Common myeloid progenitor, CD34-positive (primary cell): ENCODE data around the gene TNS1.

Experiments
- CTCF ChIA-PET: fragments of 350-600 bp; sonication (Branson Sonifier 250); formaldehyde crosslinking; loops from one replicate; lab custom pipeline; 2021; ENCODE audit warnings: antibody characterized with exemption; lab: Charles Lee
- POLR2A ChIA-PET: fragments of 350-600 bp; sonication (Branson Sonifier 250); formaldehyde crosslinking; loops from one replicate; lab custom pipeline; 2021; ENCODE audit warnings: antibody characterized with exemption; lab: Charles Lee
- DNase-seq, 3 donors: peaks; one replicate each; pipeline versions ENCODE4 v3.0.0 to v3.0.0-alpha.2; 2013
- H3K27ac ChIP-seq, 2 experiments: 1 replicate in 1 of 2; 2 replicates in 1 of 2; pipeline ENCODE4 v1.7.0; 2013; ENCODE audit warnings: inconsistent platforms in 2 of 2, low read length in 2 of 2, mild to moderate bottlenecking in 2 of 2, low read depth in 1 of 2, moderate library complexity in 1 of 2; ENCODE audit not compliant: severe bottlenecking in 2 of 2, insufficient read depth in 1 of 2, poor library complexity in 1 of 2
- H3K27me3 ChIP-seq, 5 experiments: replicated peaks in 2 of 5; 1 replicate in 3 of 5; 2 replicates in 2 of 5; pipeline versions ENCODE4 v1.6.1 to v1.7.0; 2013; ENCODE audit warnings: low read length in 4 of 5, mild to moderate bottlenecking in 2 of 5, moderate library complexity in 2 of 5, inconsistent platforms in 1 of 5; ENCODE audit not compliant: insufficient read depth in 5 of 5, control insufficient read depth in 4 of 5
- H3K36me3 ChIP-seq, 4 experiments: 1 replicate in 2 of 4; 2 replicates in 2 of 4; pipeline versions ENCODE4 v1.6.1 to v1.7.0; 2013; ENCODE audit warnings: low read length in 3 of 4, control low read depth in 1 of 4, mild to moderate bottlenecking in 1 of 4; ENCODE audit not compliant: control insufficient read depth in 4 of 4, insufficient read depth in 4 of 4
- H3K4me1 ChIP-seq, 4 experiments: 1 replicate in 3 of 4; 2 replicates in 1 of 4; pipeline versions ENCODE4 v1.6.1 to v1.7.1; 2013; ENCODE audit warnings: low read length in 3 of 4, mild to moderate bottlenecking in 3 of 4, control low read depth in 1 of 4, inconsistent platforms in 1 of 4, moderate library complexity in 1 of 4; ENCODE audit not compliant: control insufficient read depth in 4 of 4, insufficient read depth in 4 of 4; ENCODE audit errors: control extremely low read depth in 1 of 4
- H3K4me3 ChIP-seq, 7 experiments: 1 replicate in 4 of 7; 2 replicates in 3 of 7; pipeline versions ENCODE4 v1.5.1 to v1.7.0; 2013; ENCODE audit warnings: mild to moderate bottlenecking in 7 of 7, low read length in 6 of 7, moderate library complexity in 6 of 7, inconsistent platforms in 2 of 7, low read depth in 2 of 7, control low read depth in 1 of 7; ENCODE audit not compliant: insufficient read depth in 4 of 7, control insufficient read depth in 1 of 7; ENCODE audit errors: extremely low read depth in 1 of 7
- H3K9me3 ChIP-seq, 5 experiments: 1 replicate in 4 of 5; 2 replicates in 1 of 5; pipeline versions ENCODE4 v1.6.1 to v1.7.1; 2013; ENCODE audit warnings: low read length in 4 of 5, mild to moderate bottlenecking in 2 of 5, inconsistent platforms in 1 of 5, low read depth in 1 of 5, moderate library complexity in 1 of 5; ENCODE audit not compliant: control insufficient read depth in 4 of 5, insufficient read depth in 2 of 5; ENCODE audit errors: control extremely low read depth in 1 of 5
- WGBS: methylation state at CpG from one replicate; pipeline ENCODE4 v1.1.5; 2013; ENCODE audit not compliant: insufficient coverage; 5-methylcytosine and 5-hydroxymethylcytosine counted together

TNS1 gene

DNA sequence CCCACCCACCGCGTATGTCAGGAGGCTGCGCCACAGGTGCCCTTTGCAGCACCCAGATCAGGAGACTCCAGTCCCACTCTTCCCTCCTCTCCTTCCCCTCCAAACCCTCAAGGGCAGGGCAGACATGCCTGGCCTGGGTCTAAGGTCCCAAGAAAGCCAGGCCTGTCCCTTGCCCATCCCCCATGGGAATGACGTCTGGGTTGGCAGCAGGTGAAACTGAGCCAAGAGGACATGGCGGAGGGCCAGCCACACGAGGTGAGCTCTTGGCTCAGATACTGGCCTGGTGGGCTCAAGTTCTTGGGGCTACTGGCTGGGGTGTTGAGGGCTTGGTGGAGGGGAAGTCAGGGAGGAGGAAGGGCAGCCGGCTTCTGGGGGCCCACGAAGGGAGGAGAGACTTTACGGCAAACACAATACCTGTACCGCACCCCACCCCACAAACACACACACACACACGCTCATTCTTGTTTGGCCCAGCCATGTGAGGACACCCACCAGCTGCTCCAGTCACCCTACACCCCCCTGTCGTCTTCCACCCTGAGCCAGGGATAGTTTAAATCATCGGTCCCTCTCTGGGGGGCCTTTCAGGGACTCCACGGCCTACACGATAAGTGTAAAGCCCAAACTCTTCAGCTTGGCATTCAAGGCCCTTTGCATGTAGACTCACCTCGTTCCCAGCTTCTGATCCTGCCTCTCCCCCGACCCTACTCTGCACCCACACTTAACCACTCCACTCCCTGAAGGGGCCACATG is 24.1 kb upstream of the TNS1 start:
- no peak overlapping the region for H3K27ac ChIP-seq
- H3K27me3 ChIP-seq, result no peaks in the 10 kb centered on the region
- H3K4me1 ChIP-seq, result peaks cover 0 to 6% (median 0%) of the 10 kb centered on the region in 4 experiments
- CTCF ChIA-PET, result interaction anchor here (0.9 to 2.0 kb wide), 3 partner anchors 14 to 24 kb away, joined by 3 to 8 read pairs (median 4); no protein-coding TSS in a partner anchor
- 87% methylated on average over 10 of the region's 17 CpGs for WGBS
- H3K9me3 ChIP-seq, result no peaks in the 10 kb centered on the region
- H3K36me3 ChIP-seq, result no peaks in the 10 kb centered on the region
- H3K4me3 ChIP-seq, result no peak overlapping the region
- DNase-seq, result no peak
- POLR2A ChIA-PET, result no interaction called here

DNA sequence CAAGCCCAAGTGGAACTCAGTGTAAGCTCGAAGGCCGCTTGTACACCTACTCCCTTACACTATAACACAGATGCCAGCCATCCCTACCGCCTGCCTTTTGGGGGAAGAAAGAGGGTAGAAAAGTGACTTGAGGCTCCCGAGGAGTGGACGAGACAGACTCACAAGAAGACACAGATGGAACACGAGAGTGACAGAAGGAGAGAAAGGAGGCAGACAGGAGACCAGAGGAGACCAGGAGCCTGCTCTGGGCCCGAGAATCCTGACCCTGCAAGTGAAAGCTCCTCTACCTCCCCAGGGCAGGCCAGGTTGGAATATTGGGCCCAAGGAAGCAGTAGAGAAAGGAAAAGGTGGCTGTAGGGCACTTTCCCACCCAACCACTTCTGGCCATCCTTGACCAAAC is 23.4 kb upstream of the TNS1 start:
- 98% methylated on average over 4 of the region's 7 CpGs for WGBS
- ChIA-PET CTCF (interaction anchor here (0.9 to 1.9 kb wide), 3 partner anchors 14 to 23 kb away, joined by 3 to 4 read pairs (median 3); no protein-coding TSS in a partner anchor), POLR2A (no interaction called here)
- no peak overlapping the region for H3K27ac ChIP-seq
- no peaks in the 10 kb centered on the region for H3K36me3 ChIP-seq
- no peak overlapping the region for H3K4me3 ChIP-seq
- no peaks in the 10 kb centered on the region for H3K9me3 ChIP-seq
- peaks cover 0 to 12% (median 2%) of the 10 kb centered on the region in 4 experiments for H3K4me1 ChIP-seq
- DNase-seq, result no peak
- H3K27me3 ChIP-seq, result no peaks in the 10 kb centered on the region

DNA sequence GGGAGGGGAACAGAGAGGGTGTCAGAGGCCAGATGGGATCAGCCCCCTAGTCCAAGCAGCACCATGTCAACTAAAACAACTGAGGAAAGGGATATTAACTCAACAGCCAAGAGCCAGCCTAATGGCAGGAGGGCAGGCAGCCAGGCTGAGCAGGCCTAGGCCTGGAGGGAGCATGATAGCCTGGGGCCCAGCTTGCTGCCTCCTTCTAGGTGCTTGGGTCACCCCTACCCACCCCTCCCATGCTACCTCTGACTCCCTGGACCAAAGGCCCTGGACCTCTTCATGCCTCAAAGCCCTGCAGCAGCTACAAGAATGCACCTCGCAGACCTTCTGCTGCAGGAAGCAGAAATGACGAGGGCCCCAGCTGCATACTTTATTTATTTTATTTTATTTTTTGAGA is 22.1 kb upstream of the TNS1 start:
- CTCF ChIA-PET, result interaction anchor here (1.9 to 2.3 kb wide), 2 partner anchors 16 to 236 kb away, joined by 4 to 10 read pairs; no protein-coding TSS in a partner anchor
- Histone ChIP-seq H3K4me3 (no peak overlapping the region), H3K27ac (no peak overlapping the region), H3K27me3 (no peaks in the 10 kb centered on the region), H3K36me3 (no peaks in the 10 kb centered on the region), H3K9me3 (no peaks in the 10 kb centered on the region), H3K4me1 (peaks cover 0 to 25% (median 14%) of the 10 kb centered on the region in 4 experiments)
- WGBS, result no CpG with 5 or more reads among the region's 2 CpGs
- POLR2A ChIA-PET, result no interaction called here
- no peak for DNase-seq

DNA sequence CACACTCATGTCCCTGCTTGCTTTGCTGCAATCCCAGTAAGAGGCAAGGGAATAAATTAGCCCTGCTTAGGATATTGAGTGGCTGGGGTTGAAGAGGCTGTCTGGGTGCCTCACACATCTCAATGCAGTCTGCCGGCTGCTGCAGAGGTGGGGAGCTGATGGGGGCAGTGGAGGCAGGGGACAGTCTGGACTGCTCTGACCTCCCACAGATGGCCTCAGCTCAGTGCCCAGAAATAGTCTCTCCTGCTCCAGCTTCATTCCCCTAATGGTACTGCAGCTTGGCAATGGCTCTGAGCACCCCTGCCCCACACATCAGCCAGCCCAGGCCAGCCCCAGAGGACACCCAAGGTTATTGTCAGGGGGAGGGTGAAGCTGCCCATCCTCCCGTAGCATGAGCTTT is 21.5 kb upstream of the TNS1 start:
- CTCF ChIA-PET, result interaction anchor here (0.7 to 2.3 kb wide), 4 partner anchors 9 to 238 kb away, joined by 3 to 10 read pairs (median 4); no protein-coding TSS in a partner anchor
- POLR2A ChIA-PET, result no interaction called here
- no peaks in the 10 kb centered on the region for H3K9me3 ChIP-seq
- no peak overlapping the region for H3K4me3 ChIP-seq
- H3K36me3 ChIP-seq, result no peaks in the 10 kb centered on the region
- peaks cover 0 to 30% (median 19%) of the 10 kb centered on the region in 4 experiments for H3K4me1 ChIP-seq
- H3K27ac ChIP-seq, result no peak overlapping the region
- WGBS, result 83% methylated on average over 1 of the region's 2 CpGs
- H3K27me3 ChIP-seq, result no peaks in the 10 kb centered on the region
- no peak for DNase-seq

DNA sequence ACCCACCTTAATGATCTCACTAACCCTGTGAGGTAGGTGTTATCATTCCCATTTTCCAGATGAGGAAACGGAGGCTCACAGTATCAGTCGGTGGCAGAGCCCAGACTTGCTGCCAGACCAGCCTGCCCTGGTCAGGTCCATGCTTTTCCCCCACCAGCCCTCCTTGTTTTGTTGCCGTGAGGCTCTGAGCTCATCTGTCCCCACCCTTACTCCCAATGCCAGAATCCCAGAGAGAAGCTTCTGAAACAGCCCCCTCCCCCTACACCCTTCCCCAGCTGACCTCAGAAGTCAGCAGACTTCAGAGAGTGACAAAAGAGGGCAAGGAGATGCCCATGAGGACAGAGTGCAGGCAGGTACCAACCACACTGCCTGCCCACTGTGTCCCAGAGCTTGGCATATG is 20.8 kb upstream of the TNS1 start:
- ChIA-PET POLR2A (no interaction called here), CTCF (interaction anchor here (0.8 to 2.3 kb wide), 5 partner anchors 11 to 237 kb away, joined by 3 to 10 read pairs (median 3); no protein-coding TSS in a partner anchor)
- no peak for DNase-seq

DNA sequence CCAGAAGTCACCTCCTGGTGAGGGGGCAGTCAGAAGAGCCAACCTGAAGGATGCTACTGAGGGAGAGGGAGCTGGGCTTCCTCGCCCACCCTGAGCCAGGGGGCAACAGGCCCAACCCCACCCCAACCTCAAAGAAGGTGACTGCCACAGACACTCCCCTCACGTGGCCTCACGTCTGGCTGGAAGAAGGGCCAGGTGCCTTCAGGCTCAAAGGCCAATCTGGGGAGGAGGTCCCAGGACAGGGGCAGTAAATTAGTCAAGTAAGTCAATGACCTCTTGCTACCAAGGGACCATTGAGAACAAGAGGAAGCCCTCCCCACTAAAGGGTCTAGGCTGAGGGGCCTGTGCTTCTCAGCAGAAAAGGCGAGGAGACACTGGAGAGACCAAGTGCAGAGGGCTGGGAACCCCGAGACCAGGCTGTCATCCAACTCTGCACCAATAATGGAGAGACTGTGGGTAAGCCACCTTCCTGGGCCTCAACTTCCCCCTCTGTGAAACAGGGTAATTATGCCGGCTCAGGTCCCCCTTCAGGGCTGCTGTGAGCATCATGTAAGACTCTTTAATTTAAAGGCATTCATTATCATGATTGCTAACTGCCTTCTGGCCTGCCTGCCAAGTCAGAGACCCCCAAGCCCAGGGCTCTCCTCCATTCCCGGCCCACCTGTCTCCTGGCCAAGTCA is 20.2 kb upstream of the TNS1 start:
- 96% methylated on average over 4 of the region's 7 CpGs for WGBS
- Histone ChIP-seq H3K27ac (no peak overlapping the region), H3K9me3 (no peaks in the 10 kb centered on the region), H3K36me3 (no peaks in the 10 kb centered on the region), H3K4me1 (peaks cover 0 to 44% (median 32%) of the 10 kb centered on the region in 4 experiments), H3K4me3 (no peak overlapping the region), H3K27me3 (no peaks in the 10 kb centered on the region)
- ChIA-PET POLR2A (no interaction called here), CTCF (interaction anchor here (0.5 to 2.3 kb wide), 5 partner anchors 29 to 237 kb away, joined by 3 to 10 read pairs (median 3); no protein-coding TSS in a partner anchor)
- no peak for DNase-seq

More for the DNA sequence above, 20.8 kb upstream of the TNS1 start:
- H3K4me3 ChIP-seq, result no peak overlapping the region
- no peaks in the 10 kb centered on the region for H3K9me3 ChIP-seq
- no peak overlapping the region for H3K27ac ChIP-seq
- H3K36me3 ChIP-seq, result no peaks in the 10 kb centered on the region
- 94% methylated on average over 2 of the region's 3 CpGs for WGBS
- H3K4me1 ChIP-seq, result peaks cover 0 to 37% (median 26%) of the 10 kb centered on the region in 4 experiments
- H3K27me3 ChIP-seq, result no peaks in the 10 kb centered on the region
